GM10847 (cell line): ENCODE data around the gene NELL1.

Experiments used
- POLR2A ChIP-seq: IDR thresholded peaks from 2 replicates; pipeline ENCODE4 v1.6.1; 2011; ENCODE audit not compliant: insufficient read length; ENCODE audit errors: extremely low read depth

The NELL1 gene

GRCh38 chr11:20865161-20865560, 195.8 kb downstream of the NELL1 start:
- TF ChIP-seq POLR2A = no peak

DNA sequence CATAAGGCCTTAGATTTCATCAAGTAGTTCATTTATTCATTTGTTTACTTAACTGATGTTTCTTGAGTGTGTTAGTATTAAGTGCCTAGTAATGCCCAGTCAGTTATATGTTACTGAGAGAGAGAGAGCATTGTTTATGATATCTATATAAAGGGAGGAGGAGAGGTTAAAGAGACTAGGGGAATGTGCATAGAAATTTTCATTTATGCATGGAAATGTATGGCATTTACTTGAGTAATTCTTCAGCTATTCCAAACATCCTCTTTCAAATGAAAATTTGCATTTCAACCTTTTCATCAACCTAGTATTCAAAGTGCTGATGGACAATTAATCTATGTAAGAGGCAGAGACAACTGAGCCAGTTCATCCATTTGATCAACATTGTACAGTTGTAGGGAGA, 199.7 kb downstream of the NELL1 start:
- no peak for TF ChIP-seq POLR2A

DNA sequence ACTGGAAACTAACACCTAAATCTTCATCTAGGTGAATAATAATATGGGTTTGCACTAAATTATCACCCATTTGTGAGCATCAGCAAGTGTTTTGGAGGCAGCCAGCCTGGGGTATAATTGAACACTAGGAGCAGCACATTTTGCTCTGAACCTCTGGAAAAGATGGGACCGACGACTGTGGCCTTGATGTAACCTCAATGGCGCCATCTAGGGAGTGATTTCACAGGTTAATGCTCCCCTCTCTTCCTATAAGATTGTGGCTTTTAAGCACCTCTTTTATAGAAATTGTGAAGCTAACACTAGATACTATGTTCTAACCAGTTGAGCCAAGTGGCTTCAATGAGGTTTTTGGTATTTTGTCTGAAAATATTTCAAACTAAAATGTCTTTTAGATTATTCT, 203.7 kb downstream of the NELL1 start:
- TF ChIP-seq POLR2A = no peak

GRCh38 chr11:20874358-20874757, 205.0 kb downstream of the NELL1 start:
- TF ChIP-seq POLR2A = no peak

- no peak for TF ChIP-seq POLR2A
Observed at GRCh38 chr11:20875889-20876288, 206.5 kb downstream of the NELL1 start.

DNA sequence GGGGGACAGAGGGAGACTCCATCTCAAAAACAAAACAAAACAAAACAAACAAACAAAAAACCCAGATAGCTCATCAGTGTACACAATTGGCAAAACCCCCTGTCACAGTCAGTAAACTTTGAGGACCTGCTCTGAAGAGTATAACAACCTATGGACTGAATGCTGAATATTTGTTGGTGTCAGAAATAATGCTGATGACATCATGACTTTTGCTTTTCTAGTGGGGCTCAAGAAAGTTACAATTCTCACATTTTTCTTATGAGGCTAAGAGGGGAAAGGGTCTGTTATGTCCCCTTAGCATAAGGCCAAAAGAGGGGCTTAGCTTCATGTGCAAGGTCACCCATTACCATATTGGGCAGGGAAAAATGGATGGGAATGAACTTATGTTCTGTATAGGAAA, 207.4 kb downstream of the NELL1 start:
- TF ChIP-seq POLR2A = no peak

DNA sequence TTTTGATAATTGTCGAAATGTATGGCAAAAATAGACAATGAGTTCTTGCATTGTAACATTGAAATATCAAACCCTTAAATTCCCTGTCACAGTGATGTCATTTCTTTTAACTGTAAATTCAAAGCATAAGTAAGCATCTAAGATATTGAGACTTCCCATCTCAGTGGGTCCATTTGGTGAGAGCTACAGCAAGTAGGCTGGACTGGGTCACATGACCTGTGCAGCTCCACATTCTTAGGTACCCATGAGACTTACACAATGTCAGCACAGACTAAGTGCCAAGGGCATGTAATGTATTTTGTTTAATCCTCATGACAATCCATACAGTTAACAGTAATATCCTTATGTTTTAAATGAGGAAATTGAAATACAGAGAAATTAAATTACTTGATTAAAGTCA, 210.7 kb downstream of the NELL1 start:
- no peak for TF ChIP-seq POLR2A

GRCh38 chr11:20881328-20882079, 212.1 kb downstream of the NELL1 start:
- no peak for TF ChIP-seq POLR2A

DNA sequence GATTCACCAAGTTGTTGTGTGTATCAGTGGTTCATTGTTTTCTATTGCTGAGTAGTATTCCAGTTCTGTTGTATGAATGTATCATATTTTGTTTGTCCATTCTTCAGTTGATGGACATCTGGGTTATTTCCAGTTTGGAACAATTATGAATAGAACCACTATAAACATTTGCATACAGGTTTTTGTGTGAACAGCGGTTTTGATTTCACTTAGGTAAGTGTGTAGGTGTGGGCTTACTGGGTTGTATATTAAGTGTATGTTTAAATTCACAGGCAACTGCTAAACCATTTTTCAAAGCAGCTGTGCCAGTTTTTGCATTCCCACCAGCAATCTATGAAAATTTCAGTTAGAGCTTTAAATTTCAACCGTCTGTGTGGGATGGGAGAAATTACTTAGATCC, 217.8 kb downstream of the NELL1 start:
- no peak for TF ChIP-seq POLR2A

DNA sequence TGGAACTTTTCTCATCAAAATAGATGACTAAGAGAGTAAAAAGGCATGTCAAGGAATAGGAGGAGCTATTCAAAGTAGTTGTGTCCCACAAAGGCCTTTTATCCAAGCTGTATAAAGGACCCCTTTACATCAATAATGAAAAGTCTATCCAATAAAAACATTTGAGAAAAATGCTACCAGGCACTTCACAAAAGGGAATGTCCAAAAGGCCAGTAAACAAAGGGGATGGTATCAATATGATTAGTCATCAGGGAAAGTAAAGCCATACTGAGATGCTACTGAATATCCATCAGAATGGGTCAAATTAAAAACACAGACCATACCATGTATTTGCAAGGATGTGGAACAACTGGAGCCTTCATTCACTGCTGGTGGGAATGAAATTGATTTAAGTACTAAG, 224.9 kb downstream of the NELL1 start:
- TF ChIP-seq POLR2A = no peak

DNA sequence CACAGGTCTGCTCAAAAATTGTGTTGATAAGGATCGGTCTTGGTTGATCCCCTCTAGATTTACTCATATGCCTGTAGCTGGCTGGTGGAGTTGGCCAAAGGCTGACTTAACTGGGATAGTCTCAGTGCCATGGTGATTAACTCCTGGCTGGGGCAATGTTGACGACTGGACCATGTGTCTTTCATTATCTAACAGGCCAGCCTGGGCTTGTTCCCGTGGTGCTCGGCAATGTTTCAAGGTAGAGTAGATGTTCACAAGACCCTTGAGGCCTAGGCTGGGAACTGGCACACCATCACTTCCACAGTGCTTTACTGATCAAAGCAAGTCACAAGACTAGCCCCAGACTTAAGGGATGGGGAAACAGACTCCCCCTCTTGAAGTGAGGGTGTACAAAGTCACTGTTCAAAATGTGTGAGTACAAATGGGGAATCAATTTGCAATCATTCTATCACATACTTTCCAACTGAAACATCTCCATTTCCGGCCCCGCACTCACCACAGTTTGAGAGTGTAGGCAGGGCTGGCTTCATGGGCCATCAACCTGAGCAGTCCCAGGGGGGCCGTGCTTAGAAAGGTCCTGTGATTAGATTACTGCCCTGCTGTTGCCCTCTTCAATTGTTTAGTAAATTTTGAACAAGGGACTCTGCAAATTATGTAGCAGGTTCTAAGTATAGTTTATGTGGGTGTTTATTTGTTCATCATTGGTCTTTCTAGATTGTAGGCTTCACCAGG, 240.8 kb downstream of the NELL1 start:
- no peak for TF ChIP-seq POLR2A

- no peak for TF ChIP-seq POLR2A
Observed at GRCh38 chr11:20910733-20911132, 241.3 kb downstream of the NELL1 start.

DNA sequence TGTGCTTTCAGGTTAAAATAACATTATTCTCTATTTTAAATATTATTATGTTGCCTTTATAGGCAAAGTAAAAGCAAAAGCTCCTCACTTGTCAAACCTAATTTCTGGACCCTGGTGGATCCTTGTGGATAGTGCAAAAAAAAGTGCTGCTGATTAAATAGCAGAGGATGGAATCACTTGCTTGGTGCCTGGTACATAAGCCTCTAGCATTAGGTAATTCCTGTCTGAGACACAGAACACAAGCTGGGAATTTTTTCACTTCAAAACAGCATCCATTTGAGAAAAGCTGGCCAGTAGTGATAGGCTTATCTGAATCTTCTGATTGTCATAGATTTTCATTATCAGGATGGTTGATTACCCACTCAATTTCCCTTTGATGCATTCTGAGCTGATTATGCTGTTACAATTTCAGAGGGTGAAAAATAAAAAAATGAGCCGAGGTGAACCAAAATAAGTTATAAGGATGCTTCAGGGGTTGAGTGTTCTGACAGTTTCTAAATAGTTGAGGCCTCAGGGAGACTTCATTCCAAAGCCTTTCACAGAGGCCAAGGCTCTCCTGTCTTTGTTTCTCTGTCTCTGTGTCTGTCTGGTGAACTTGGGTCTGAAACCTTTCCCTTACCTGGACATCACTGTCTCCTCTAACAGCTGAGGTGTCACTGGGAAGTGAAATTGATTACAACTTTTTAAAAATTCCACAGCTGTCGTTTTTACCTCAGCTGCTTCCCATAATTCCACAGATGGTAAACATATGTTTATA, 242.9 kb downstream of the NELL1 start:
- no peak for TF ChIP-seq POLR2A

GRCh38 chr11:20912922-20913512, 243.6 kb downstream of the NELL1 start:
- TF ChIP-seq POLR2A = no peak

- TF ChIP-seq POLR2A = no peak
Observed at GRCh38 chr11:20917306-20917705, 247.9 kb downstream of the NELL1 start.
